ENCODE measurements around the gene CCS.

- TF ChIP-seq CTCF (IDR thresholded peaks at IDR 0.05; ENCODE audit: insufficient read depth, low read length, poor library complexity, severe bottlenecking) (no peak), EZH2phosphoT487 (conservative IDR thresholded peaks at IDR 0.05; ENCODE audit: low read length) (no peak)
These were observed 10.1 kb downstream of the CCS start for GRCh38 chr11:66603072-66603471.
